HFF-Myc (cell line): ENCODE measurements around the gene SPIRE1.
"Not testable (repeated sequence)": the region's sequence is repeated elsewhere in the genome, so short reads cannot be mapped to it uniquely, and the experiment has no call there.

Experiments used
- DNase-seq: peaks from one replicate; pipeline ENCODE4 v3.0.0-alpha.2; 2011; ENCODE audit warnings: low read depth; ENCODE audit errors: extremely low read depth
- H3K4me3 ChIP-seq: replicated peaks from 2 replicates; pipeline ENCODE4 v1.5.1; 2011; ENCODE audit warnings: low read depth, mild to moderate bottlenecking, control low read depth, low read length
- CTCF ChIP-seq: IDR thresholded peaks from 2 replicates; pipeline ENCODE4 v1.5.1; 2012; ENCODE audit warnings: mild to moderate bottlenecking, low read depth, low read length, control low read depth; ENCODE audit errors: missing control alignments

The SPIRE1 gene

DNA sequence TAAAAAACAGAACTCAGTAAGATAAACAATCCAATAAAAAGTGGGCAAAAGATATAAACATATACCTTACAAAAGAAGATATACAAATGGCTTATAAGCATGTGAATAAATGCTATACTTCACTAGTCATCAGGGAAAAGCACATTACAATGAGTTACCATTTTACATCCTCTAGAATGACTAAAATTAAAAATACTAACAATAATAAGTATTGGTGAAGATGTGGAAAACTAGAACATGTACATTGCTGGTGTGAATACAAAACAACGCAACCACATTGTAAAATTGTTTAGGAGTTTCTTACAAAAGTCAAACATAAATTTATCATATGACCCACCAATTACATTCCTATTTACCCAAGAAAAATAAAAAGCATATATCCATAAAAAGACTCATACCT lies 80.1 kb downstream of the SPIRE1 start:
- H3K4me3 ChIP-seq = no peak overlapping the region
- no peak for TF ChIP-seq CTCF
- no peak for DNase-seq

DNA sequence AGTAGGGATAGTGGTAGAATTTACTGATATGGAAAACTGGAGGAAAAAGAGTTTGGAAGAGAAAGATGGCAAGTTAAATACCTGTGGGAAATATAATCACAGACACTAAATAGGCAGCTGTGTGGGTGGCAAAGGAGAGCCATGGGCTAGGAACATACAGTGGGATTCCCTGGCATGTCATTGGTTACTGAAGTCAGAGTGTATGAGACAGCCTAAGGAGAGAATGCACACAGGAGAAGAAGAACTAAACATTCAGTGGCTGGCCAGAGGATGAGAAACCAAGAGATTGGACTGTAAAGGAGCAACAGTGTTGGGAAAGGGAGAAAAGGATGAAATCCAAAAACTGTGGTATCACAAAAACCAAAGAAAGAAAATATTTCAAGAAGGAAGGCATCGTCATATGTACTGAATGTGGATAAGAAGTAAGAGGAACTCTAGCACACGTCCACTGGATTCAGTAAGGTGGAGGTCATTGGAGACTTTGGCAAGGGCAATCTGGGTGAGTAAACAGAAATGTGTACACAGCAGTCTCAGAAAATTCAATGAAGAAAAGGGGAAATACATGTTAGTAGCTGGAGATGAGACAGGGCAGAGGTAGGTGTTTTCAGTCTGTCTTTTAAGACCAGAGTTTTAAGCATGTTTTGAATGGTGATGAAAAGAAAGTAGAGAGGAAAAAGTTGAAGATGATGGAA lies 83.3 kb downstream of the SPIRE1 start:
- DNase-seq = no peak
- no peak overlapping the region for H3K4me3 ChIP-seq
- no peak for TF ChIP-seq CTCF

GRCh38 chr18:12571630-12572029 lies 86.3 kb downstream of the SPIRE1 start:
- no peak for DNase-seq
- no peak overlapping the region for H3K4me3 ChIP-seq
- TF ChIP-seq CTCF = no peak

- no peak for TF ChIP-seq CTCF
- no peak for DNase-seq
- H3K4me3 ChIP-seq = no peak overlapping the region
These were observed 88.1 kb downstream of the SPIRE1 start for GRCh38 chr18:12569791-12570190.

DNA sequence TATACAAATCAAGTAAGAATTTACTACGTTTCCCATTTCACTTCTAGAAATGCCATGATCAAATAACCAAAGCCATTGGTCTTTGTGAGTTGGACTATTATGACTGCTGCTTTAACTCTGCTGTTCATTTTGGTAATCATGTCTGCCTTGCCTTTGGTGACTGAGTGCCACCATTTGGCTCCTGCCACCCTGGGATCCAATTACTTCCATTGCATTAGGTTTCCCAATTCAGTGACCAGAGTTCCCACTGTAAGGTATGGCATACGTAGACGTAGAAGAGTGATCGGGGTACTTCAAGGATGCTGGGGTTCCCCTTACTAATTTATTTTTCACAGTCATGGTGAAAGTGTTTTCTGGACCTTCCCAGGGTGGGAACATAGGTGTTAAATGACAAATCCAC lies 90.1 kb downstream of the SPIRE1 start:
- DNase-seq = no peak
- no peak overlapping the region for H3K4me3 ChIP-seq
- TF ChIP-seq CTCF = no peak

DNA sequence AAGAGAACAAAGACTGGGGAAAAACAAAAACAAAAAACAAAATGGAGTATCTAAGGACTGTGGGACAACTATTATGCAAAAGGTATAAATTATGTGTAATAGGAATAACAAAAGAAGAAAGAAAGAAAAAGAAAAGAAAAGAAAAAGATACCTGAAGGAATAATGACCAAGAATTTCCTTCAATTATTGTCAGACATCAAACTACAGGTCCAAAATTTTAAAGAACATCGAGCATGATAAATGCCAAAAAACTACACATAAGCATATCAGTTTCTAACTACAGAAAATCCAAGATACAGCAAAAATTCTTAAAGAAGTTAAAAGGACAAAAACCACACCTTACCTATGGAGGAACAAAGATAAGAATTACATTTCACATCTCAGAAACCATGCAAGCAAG lies 93.0 kb downstream of the SPIRE1 start:
- no peak for DNase-seq
- no peak for TF ChIP-seq CTCF
- H3K4me3 ChIP-seq = no peak overlapping the region

DNA sequence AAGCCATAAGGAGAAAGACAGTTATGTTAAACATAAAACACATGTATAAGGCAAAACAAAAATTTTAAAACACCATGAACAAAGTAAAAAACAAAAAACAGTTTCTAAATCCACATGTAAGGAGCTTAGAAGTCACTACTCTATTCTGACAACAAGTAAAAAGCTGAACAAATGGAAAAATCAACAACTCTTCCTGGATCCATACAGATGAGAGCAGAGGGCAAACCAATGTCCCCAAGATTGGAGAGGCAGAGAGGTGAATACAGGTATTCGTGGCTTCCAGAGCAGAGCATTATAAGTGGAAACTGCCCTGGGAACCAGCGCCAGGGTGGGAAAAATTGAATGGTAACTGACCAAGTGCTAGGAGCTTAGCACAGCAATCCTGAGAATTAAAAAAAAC lies 93.5 kb downstream of the SPIRE1 start:
- no peak for TF ChIP-seq CTCF
- DNase-seq = no peak
- no peak overlapping the region for H3K4me3 ChIP-seq

GRCh38 chr18:12560600-12560999 lies 97.3 kb downstream of the SPIRE1 start:
- not testable (repeated sequence) for DNase-seq, H3K4me3 ChIP-seq
